Fibroblast of skin of right quadriceps (primary cell): ENCODE data around the gene PRH1.

Experiments used
- DNase-seq: peaks from one replicate; pipeline ENCODE4 v3.0.0-alpha.2; 2013

PRH1 gene

DNA sequence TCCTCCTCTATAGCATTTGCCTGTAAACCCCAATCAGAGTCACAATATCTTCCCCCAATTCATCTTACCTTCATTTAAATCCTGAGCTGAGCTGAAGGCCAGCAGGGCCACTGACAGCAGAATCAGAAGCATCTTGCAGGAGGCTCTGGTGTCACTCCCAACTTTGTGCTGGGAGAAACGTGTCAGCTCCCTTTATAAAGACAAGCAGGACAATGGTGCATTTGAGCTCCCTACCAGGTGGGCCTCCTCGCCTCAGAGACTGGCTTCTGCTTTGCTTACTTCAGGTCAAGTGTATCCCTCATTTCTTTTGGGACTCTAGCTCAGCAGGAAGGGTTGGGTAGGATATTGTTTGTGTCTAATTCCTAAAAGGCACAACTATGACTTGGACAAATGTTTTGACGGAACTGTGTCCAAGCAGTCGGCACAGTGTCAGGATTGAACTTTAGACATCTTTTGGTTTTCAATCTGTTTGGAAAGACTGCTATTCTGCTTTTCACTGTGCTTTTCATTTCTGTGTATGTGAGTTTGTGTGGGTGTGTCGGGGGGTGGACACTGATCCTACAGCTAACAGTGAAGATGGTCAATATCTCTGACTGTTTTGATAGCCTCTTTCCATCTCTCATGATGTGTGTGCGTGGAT lies at the start of gene PRH1:
PRH1 (minus strand) TSS at position 170 of the 640 bp plus-strand sequence; CDS start at position 132, 38 bp downstream.
- no peak for DNase-seq

DNA sequence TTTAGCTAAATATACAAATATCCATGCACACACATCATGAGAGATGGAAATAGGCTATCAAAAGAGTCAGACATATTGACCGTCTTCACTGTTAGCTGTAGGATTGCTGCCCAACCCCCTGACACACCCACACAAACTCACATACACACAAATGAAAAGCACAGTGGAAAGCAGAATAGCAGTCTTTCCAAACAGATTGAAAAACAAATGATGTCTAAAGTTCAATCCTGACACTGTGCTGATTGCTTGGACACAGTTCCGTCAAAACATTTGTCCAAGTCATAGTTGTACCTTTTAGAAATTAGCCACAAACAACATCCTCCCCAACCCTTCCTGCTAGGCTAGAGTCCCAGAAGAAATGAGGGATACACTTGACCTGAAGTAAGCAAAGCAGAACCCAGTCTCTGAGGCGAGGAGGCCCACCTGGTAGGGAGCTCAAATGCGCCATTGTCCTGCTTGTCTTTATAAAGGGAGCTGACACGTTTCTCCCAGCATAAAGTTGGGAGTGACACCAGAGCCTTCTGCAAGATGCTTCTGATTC lies 44.8 kb upstream of the PRH1 start, which contains the start of gene PRH2:
PRH2 (plus strand) TSS at position 491 of the 541 bp plus-strand sequence; CDS start at position 529, 38 bp downstream.
- DNase-seq, result no peak

DNA sequence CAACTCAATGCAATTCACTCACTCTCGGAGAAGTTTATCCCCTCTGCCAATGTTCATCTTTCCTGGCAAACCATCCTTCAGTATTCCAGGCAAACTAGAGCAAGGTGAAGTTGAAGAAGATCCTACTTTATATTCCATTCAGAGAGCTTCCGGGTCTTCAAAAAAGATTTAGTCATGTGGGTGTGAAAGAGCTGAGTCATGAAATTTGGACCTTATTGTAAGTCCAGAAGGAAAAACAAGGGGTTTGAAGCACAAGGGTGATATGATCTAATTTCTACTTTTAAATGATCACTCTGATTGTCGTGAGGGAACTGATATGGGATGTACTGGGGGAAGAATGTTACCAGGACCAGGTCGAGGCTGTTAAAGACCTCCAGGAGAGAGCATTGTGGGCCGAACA lies 42.2 kb upstream of the PRH1 start:
- DNase-seq, result no peak

DNA sequence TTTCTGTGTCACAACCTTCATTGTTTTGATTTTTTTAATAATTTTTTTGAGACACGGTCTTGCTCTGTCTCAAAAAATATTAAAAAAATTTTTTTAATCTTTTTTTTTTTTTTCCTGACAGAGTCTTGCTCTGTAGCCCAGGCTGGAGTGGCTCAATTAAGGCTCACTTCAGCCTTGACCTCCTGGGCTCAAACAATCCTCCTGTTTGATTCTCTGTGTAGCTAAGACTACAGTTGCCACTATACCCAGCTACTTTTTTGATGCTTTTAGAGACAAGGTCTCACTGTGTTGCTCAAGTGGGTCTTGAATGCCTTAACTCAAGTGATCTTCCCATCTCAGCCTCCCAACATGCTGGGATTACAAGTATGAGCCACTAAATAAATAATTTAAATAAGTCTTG lies 35.8 kb upstream of the PRH1 start:
- no peak for DNase-seq

DNA sequence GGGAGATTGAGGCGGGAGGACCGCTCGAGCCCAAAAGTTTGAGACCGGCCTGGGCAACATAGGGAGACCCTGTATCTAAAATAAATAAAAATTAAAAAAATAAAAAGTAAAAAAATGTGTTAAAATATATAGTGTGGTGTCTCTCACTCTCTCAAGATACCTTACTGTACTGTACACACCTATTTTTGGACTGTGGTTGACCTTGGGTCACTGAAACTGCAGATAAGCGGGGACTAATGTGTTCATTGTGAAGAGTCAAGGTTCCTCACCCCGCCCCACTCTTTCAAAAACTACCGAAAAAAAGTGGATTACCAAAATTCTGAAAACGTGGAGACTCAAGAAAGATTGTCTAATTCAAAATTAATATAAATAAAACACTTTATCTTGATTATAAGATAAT lies 26.3 kb upstream of the PRH1 start:
- DNase-seq, result no peak

DNA sequence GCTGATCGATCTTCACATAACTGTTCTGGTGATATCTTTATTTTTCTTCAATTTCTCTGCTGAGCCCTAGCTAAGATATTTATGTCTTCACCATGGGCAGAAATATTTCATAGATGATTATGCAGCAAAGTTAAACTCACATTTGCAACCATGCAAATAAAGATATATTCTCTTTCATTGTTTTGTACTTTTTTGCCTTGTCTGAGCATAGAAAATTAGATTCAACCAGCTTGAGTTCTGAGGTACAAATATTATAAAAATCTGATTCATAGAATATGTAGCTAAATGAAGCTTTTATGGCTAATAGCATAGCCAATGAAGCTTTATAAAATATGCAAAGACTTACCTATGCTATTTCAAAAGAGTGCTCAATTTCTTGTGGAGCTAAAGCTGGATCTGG lies 25.4 kb upstream of the PRH1 start, which contains the start of gene TAS2R13:
TAS2R13 (minus strand) TSS at position 101 of the 400 bp plus-strand sequence. CDS start 264 bp downstream, outside the sequence.
- DNase-seq, result no peak

DNA sequence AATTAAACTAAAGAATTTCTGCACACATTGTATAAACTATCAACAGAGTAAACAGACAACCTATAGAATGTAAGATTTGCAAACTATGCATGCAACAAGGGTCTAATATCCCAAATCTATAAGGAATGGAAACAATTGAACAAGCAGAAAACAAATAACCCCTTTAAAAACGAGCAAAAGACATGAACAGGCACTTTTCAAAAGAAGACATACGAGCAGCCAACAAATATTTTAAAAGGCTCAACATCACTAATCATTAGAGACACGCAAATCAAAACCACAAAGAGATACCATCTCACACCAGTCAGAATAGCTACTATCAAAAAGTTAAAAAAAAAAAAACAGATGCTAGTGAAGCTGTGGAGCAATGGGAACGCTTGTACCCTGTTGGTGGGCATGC lies 20.6 kb upstream of the PRH1 start:
- no peak for DNase-seq

DNA sequence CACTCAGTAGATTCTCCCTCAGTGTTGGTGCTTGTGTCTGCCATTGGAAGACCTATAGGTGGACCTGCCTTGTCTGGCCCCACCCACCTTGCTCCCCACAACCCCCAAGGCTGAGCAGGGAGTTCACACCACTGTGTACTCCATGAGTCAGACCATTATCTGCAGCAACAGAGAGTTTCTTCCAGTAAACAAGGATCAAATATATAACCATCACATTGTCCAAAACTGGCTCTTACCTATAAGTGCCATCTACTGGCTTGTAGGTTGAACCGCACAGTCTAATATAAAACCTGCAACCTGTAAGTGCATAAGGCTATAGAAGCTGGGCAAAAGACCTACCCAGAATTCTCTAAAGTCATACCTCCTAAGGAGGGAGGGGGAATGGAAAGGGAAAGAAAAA lies 17.4 kb upstream of the PRH1 start:
- no peak for DNase-seq

DNA sequence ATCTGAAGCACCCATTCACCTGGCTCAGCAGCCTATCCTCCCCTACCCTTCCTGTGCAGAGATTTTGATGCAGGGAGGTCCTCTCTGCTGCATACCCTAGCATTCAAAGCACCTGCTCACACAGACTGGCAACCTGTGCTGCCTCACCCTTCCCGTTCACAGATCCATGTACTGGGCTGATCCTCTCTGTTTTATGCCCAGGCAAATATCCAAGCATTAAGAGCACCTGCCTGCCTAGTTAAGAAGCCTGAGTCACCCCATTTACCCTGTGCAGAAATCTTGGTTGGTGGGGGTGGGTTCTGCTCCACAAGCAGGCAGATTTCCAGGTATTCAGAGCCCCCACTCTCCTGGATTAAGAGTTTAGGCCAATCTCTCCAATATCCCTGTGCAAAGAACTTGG lies 16.9 kb upstream of the PRH1 start:
- no peak for DNase-seq

DNA sequence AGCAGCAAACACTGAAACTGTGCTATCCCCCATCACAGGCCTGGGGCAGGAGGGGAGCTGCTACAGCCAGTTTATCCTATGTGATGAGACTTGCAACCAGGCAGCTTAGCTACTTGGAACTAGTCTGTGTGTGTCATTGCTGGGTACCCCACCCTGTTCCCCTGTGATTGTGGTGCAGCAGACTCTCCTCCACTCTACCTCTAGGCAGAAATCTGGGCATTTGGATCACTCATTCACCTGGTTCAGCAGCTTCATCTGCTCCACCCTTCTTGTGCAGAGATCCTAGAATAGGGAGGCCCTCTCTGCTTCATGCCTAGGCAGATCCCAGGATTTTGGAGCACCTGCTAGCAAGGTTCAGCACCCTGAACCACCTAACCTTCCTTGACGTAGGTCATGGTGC lies 16.5 kb upstream of the PRH1 start:
- DNase-seq, result no peak

DNA sequence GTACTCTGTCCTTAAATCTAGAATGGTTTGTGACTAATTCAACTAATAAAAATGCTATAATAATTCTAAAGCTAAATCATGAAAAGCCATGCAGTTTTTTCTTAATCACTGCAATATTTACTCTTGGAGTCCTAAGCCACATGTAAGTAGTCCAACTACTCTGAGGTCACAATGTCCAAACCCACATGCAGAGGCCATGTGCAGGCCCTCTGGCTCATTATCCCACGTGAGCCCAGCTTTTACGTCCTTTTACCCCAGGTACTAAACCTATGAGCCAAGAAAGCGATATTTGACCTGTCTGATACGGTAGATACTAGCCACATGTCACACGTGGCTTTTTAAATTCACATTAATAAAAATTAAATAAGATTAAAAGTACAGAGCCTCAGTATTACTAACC lies 12.8 kb upstream of the PRH1 start:
- no peak for DNase-seq

DNA sequence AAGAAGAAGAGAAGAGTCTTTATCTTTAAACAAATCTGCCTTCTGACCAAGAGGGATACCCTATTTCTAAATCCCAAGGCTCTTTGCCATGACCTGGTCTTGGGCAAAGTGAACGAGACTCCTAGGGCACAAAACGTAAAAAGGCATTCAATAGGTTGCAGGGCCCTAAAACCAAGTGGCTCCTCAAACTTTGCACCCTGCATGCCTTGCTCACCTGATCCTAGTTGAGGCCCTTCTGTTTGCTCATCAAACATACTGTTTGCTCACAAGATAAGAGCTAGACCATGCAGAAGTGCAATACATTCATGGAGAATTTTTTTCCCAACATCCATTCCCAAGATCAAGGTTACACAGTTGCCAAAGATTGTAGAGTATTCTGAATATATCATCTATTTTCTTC lies 7.9 kb upstream of the PRH1 start:
- DNase-seq, result no peak

DNA sequence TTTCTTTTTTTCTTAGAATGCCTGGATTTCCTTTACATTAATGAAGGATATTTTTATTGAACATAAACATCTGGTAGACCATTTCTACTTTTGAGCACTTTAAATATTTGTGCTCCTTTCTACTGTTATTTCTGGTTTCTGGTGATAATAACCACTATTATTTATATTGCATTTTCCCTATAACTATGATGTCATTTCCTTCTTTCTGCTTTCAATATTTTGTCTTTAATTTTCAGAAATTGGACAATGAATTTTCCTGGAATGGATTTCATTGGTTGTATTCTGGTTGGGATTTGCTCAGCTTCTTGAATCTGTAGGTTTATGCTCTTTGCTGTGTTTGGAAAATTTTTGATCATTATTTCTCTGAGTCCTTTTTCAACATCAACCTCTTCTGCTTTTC lies 5.2 kb upstream of the PRH1 start:
- no peak for DNase-seq

DNA sequence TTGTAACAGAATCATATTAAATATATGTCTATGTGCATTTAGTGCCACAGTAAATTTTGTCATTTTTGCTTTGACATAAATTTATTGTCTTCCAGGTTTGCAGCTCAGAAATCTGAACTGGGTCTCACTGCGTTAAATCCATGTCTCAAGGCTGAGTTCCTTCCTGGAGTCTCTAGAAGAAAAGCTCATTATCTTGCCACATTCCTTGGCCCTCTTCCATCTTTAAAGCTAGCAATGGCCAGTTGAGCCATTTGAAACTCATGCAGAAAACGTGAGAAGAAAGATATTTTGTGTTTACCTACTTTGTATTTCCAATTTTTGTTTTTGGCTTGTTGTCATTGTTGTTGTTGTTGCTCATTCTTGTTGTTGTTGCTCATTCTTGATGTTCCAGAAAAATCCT lies 10.7 kb downstream of the PRH1 start:
- peak; percentile 14 for DNase-seq

DNA sequence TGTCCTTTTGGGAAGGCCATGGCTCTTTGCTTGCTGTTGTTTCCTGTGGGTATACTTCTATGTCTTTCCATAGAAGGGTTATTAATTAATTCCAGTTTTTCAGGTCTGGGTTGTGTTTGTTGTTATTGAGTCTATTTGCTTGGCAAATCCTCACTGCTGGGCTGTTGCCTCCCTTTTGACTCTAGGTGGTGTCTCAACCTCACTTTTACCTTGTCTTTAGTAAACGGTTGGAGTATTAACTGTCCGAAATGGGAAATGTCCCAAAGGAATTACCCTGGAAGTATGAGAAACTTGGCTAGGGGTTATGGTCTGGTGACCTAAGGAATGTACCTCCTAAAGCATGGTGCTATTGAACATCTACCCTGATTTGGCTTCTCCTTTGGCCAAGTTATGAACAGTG lies 16.7 kb downstream of the PRH1 start:
- no peak for DNase-seq

DNA sequence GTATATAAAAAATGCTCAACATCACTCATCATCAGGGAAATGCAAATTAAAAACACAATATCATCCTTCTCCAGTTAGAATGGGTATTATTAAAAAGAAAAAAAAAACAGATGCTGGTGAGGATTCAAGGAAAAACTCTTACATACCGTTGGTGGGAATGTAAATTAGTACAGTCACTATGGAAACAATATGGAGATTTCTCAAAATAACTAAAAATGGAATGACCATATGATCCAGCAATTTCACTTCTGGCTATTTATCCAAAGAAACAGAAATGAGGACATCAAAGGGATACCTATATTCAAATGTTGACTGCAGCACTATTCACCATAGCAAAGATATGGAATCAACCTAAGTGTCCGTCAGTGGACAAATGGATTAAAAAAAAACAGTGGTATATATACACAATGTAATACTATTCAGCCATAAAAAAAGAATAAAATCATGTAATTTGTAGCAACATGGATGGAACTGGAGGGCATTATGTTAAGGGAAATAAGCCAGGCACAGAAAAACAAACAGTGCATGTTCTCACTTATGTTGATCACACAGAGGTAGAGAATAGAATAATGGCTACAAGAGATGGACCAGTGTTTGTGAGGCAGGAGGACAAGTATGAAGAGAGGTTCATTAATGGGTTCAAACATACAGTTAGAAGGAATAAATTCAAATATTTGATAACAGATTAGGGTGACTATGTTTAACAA lies 20.4 kb downstream of the PRH1 start:
- DNase-seq, result no peak

DNA sequence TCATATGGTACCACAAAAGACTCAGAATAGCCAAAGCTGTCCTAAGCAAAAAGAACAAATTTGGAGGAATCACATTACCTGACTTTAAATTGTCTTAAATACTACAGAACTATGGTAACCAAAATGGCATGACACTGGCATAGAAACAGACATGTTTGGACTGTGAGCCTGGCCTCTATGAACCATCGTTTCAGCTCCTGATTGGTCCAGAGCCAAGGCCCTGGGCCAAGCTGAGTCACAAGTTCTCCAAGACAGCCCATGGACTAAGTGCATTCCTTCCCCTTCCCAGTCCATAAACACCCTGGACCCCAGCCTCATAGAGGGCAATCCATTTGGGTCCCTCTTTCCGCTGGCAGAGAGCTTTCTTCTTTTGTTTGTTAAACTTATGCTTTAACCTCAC lies 22.7 kb downstream of the PRH1 start:
- DNase-seq, result peak; percentile 3

DNA sequence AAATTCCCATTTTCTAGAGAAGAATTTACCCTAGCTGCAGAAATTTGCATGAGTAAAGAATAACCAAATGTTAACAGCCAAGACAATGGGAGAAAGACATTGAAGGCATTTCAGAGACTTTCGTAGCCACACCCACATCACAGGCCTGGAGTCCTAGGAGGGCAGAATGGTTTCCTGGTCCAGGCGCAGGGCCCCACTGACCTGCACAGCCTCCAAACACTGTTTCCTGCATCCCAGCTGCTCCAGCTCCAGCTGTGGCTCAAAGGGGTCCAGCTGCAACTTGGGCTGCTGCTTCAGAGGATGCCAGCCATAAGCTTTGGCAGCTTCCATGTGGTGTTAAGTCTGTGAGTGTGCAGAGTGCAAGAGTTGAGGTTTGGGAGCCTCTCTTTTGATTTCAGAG lies 28.2 kb downstream of the PRH1 start:
- DNase-seq, result no peak

DNA sequence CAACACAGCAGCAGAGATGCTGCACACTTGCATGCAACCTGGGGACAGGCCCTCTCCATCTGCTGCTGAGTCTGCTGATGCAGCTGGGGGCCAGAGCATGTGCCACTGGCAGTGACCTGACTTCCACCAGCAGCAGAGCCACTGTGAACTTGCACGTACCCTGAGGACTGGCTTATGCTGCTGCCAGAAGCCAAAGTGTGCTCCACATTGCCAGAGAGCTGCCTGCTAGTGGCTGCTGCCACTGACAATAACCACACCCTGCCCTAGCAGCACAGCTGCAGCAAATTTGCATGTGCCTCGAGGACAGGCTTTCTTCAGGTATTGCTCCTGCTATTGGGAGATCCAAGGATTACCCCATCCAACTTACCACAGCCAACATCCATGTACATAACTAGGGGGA lies 30.3 kb downstream of the PRH1 start:
- no peak for DNase-seq

DNA sequence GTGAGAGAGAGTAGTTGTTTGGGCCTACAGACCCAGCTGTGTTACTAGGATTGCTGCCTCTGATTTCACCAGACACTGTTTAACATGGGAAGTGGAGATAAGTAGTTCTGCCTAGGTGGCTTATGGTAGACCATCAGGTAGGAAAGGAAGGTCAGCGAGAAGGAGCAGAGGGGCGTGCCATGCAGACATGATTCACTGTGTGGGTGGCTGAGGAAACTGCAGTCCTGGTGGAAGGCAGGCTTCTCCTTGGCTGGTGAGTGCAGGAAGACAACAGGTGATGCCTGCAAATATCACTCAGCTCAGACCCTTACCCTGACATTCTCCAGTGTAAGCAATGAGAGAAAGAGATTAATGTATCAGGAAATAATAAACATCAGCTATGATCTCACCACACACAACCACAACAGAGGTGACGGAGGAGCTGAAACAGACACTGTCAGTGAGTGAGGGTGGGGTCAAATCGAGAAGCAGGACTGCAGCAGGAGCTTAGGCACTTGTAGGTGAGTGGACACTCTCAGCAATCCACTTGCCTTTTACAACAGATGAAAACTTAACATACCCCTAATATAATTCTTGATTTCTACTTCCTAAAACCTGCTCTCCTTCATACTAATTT lies 32.7 kb downstream of the PRH1 start:
- no peak for DNase-seq

DNA sequence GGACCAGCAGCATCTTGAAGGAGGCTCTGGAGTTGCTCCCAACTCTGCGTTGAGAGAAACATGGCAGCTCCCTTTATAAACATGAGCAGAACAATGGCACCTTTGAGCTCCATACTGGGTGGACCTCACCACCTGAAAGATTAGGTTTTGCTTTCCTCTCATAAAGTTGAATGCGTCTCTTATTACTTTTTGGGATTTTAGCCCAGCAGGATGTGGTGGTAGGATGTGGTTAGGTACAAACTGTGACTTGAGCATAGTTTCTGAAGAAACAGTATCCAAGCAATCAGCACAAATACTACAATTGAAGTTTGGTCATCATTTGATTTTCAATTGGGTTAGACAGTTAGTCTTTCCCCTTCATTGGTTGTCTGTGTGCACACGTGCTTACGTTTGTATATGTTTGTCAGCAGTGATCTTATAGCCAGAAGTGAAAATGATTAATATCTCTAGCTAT lies 34.6 kb downstream of the PRH1 start, which contains the start of gene PRR4:
PRR4 (minus strand) TSS at position 51 of the 454 bp plus-strand sequence; CDS start at position 13, 38 bp downstream.
- DNase-seq, result no peak

DNA sequence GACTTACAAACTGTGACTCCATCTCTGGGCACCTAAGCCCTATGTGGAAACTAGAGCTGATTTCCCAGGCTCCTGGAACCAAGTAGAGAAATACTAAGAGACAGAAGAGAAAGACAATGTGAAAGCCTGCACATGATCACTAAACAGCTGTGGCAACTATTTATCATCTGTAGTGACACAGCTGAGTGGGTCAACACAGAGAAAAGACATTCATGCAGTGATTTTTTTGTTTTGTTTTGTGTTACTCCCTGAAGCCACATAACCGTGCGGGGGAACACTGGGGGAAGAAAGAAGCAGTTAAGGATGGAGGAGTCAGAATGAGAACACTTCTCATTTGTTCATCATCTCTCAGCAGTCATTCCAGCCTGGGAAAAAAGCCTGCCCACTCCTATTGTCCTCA lies 36.3 kb downstream of the PRH1 start:
- DNase-seq, result no peak

DNA sequence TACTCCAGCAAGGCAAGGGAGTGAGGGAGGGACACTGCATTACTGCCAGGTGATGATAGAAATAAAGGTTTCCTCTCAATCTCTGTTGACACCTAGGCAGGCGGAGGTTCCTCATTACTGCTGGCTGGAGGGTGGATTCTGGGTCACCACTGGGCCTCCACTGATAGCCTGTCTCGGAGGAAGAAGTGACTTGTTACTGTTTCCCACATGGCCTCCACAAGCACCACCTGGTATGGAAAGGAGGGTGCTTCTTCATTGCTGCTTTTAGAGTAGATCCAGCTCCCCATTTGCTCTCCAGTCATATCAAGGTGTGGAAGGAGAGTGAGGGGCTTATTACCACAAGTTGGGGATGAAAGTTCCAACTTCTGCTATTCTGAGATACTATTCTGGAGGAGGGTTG lies 41.2 kb downstream of the PRH1 start:
- DNase-seq, result no peak

DNA sequence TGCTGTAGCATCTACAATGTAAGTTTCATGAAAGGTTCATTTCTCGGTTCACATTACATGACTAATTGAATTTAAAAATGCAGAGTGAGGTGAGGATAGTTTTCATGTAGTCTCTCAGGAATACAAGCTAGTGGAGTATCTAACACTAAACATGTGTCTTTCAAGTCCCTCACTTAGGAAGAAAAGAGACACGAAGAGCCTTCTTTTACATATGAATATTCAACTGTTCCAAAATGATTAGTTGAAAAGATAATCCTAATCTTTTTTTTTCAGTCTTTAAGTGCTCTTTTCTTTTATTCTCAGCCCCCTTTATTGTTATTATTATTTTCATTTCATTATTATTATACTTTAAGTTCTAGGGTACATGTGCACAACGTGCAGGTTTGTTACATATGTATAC lies 45.6 kb downstream of the PRH1 start:
- DNase-seq, result no peak
